ENCODE data around the gene HOXA13.

The HOXA13 gene

DNA sequence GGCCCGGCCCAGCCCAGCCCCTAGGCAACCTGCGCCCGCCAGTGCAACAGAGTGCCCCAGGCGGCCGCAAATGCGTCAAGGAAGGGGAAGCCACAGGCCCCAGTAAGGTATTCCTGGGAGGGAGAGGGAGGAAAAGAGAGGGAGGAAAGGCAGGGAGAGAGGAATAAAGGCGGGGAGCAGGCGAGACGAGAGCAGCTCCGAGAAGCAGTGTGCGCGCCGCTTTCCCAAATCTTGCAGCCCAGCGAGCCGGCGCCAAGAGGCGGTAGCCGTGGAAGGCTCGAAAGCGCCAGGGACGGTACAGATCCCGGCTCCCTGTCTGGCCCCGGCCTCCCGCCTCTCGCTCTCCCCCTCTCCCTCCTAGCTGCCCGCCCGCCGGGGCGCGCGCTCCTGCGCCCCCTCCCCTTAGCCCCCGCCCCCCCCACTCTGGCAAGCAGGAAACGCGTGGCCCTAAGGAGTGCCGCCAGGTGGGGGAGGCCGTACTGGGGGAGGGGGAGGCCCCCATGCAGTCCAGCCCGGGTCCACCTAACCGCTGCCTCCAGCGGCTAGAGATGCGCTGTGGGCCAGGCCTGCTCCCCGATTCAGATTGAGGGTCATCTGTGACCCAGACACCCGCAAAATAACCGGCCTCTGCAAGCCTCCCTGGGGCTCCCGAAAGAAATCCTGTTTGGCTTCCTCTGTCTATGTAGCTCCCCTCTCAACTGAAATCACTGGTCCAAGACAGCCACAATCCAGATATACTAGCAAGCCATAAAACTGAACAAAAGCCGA, 30.0 kb downstream of the HOXA13 start:
- peak; percentile 87 for DNase-seq

DNA sequence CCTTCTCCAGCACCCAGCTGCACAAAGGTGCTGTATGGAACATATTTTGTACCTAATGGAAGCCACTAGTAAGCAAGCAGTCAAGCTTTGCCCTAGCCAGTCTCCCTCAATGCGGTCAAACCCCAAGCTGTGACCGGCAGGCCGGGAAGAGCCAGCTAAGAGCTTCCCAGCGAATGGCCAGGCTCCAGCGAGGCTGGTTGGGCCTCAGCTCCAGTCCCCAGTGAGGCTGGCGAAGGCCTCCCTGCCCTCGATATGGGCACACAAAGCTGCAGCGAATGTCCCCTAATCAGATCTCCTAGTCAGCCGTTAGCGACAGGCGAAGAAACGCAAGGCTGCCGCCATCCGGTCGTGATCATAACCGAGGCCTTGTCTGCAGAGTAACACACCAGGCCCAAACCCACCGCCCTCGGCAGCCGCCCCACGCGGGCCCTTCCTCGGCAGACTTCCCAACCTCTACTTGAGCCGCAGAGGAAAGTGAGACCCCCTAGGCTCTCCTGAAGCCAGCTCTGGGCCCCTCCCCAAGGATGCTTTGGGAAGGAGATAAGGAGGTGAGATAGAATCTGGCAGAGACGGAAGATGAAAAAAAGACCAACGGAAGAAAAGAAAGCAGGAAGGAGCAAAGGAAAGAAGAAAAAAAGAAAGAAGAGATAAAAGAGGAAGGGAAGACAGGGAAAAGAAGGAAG, 31.5 kb downstream of the HOXA13 start:
- DNase-seq = peak; percentile 72

DNA sequence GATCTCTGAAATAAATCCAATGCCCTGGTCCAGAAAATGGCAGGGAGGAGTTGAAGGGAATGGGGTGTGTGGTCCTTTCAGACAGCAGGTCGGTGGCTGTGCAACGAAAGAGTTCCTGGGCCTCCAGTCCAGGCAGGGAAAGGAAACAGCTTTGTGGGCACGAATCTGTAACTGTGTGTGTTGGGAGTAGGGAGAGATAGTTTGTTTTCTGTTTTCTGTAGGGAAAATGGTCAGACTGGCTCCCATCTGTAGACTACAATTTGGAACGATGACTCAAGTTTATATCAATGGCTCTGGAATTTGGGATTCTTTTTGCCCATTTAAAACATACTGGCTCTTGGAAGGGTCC, 32.0 kb downstream of the HOXA13 start:
- DNase-seq = no peak

DNA sequence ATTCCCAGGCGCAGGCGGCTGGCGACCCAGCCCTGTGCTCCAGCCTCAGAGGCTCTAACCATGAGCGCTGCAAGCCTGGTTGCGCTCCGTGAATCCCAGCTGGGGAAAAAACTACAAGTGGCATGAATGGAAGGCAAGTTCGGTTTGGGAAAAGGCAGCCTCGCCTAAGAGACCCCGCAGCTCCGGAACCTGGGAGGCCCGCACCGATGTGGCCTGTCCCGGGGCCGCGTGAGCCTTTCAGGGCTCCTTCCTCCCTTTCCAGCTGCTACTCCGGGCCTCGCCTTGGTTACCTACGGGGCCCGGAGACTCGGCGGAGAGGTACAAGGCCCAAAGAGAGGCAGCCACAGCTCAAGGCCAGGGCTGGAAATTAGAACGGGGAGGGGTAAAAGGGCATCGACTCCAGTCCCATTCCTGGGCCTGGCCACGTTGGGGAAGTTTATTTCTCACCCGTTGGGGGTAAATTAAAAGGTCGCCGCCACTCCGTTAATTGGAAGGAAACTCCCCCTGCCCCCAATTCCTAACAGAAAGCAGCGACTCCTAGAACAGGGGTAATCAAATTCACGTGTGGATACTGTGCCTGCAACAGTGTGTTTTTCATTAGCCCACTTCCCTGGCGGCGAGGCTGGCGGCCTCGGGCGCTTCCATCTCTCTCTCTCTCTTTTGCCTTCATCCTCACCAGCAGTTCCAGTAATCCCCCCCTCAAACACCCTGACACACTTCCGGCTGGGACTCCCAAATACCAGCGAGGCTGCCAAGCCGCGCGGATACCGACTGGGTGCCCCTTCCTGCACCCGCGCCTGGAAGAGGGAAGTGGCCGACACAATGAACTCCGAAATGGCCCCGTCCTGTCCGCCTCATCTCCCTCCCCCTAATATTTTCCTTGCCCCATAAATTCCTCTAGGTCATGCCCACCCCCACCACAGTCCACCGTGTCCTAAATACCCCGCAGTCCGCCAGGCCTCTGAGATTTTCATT, 33.1 kb downstream of the HOXA13 start:
- peak; percentile 76 for DNase-seq

DNA sequence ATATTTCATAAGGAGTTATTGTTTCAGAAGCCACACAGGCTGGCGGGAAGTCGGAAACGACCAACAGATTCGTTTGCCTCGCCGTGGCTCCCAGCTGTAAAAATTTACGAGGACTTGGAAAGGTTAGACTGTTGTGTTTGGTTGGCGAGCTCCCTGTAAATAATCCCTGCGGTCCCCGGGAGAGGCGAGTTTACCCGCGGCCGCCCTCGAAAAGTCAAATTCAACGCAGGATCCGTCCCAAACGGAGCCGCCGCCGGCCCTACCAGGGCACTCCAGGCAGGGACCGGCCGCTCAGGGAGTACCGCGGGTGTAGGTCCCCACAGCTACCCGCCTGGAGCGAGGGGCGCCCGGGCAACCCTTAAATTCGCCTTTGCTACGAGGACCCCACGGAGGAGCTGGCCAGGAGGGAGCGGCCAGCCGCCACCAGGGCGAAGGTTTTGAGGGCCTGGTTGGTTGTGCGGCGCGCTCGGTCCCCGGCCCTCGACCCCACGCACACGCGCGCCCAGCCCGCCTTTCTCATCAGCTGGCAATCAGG, 33.8 kb downstream of the HOXA13 start:
- no peak for DNase-seq

DNA sequence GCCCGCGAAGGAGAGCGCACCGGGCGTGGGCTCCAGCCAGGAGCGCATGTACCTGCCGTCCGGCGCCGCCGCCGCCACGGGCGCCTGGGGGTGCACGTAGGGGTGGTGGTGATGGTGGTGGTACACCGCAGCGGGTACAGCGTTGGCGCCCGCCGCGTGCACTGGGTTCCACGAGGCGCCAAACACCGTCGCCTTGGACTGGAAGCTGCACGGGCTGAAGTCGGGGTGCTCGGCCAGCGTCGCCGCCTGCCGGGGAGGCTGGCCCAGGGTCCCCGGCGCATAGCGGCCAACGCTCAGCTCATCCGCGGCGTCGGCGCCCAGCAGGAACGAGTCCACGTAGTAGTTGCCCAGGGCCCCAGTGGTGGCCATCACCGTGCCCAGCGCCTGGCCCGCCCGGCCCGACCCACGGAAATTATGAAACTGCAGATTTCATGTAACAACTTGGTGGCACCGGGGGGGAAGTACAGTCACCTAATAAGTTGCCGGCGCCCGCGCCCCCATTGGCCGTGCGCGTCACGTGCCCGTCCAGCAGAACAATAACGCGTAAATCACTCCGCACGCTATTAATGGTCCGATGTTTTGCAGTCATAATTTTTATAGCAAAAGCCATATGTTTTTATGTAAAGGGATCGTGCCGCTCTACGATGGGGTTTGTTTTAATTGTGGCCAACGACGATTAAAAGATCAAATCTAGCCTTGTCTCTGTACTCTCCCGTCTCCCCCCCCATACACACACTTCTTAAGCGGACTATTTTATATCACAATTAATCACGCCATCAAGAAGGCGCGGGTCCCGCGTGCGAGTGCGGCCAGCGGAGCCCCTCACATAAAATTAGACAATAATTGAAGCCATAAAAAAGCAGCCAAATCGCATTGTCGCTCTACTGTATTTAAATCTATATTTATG, 34.5 kb downstream of the HOXA13 start, which contains the start of gene HOXA9:
TSS of gene HOXA9 (minus strand) at position 449 of the 907 bp plus-strand sequence. CDS start at position 369, 80 bp downstream.
- peak; percentile 92 for DNase-seq

DNA sequence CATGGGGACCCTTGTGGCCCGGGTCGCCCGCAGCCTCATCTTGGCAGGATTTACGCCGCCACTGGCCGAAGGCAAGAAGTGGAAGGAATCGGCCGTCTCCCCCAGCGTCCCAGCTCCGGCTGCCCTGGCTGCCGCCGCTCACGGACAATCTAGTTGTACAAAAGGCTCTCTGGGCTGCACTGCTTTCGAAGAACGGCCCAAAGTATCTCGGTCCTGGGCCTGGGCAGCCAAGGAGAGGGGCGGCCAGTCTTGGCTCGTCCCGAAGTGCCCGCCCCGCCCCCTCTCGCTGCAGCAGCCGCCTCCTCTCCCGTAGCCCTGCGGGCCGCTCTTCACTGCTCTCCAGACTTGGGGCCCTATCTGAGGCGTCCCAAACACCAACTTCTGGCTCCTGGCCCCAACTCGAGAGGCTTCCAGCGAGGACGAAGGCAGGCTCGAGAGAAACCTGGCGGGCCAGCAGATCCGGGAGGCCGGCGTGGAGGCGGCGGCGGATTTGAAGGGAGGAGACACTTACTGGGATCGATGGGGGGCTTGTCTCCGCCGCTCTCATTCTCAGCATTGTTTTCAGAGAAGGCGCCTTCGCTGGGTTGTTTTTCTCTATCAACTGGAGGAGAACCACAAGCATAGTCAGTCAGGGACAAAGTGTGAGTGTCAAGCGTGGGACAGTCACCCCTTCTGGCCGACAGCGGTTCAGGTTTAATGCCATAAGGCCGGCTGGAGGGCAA, 35.4 kb downstream of the HOXA13 start:
- DNase-seq = peak; percentile 38

DNA sequence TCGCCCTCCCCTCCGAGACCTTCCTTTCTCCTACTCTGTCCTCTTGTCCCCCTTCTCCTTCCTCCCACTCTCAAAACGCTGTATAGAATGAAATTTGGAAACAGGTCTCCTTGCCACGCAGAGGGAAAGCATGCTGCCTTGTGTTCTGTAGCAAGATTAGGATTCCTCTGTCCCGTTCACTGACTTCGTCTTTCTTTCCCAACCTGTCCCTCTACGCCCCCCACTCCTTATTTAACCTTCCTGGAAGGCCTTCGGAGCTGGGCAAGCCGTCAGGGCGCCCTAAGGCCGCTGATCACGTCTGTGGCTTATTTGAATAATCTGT, 35.9 kb downstream of the HOXA13 start:
- no peak for DNase-seq

DNA sequence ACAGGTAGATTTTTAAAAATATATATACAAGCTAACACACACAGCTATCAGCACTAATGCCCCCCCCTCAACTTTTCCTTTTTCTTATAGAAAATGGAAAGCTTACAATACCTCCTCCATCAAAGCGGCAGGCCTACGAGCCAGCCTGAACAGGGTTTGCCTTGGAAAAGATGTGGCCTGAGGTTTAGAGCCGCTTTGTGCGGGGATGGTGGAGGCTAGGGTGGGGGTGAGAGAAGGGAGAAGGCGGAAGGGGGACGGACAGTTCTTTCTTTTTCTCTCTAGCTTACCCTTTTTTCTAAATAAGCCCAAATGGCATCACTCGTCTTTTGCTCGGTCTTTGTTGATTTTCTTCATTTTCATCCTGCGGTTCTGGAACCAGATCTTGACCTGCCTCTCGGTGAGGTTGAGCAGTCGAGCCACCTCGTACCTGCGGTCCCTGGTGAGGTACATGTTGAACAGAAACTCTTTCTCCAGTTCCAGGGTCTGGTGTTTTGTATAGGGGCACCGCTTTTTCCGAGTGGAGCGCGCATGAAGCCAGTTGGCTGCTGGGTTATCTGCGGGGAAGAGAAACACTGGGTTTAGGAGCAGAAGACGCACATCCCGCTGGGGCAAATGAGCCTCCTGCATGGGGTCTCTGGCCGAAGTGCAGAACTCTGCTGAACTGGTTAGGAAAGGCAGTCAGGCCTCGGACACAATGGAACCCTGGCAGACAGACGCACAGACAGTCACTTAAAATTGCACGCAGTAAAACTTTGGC, 36.4 kb downstream of the HOXA13 start:
- DNase-seq = peak; percentile 48

DNA sequence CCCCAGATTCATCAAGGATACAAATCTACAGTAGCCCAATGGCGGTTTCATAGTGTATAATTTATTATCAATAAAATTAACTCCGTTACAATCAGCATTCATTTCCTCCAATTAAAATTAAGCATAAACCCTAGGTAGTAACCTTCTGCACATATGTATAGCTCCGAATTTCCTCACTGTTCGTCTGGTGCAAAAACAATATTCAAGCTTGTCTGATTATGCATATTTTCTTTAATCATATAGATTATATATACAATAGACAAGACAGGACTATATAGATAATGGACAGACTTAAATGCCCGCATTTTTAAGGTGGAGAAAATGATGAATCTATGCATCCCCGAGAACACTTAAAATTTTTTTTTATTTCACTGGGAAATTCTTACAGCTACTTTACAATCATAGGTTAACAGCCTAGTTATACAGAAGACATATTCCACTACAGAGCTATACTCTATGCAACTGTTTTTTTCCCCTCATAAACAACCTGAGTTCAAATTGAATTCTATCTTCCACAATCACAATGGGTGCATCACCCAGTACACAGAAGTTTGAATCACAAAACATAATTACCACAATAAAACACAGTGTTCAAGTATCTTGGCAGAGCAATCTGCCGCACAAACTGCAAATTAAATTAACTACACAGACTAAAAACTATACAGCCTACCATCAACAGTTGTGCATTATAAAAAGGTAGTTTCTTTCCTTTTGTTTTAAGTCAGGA, 37.2 kb downstream of the HOXA13 start:
- DNase-seq = peak; percentile 59

DNA sequence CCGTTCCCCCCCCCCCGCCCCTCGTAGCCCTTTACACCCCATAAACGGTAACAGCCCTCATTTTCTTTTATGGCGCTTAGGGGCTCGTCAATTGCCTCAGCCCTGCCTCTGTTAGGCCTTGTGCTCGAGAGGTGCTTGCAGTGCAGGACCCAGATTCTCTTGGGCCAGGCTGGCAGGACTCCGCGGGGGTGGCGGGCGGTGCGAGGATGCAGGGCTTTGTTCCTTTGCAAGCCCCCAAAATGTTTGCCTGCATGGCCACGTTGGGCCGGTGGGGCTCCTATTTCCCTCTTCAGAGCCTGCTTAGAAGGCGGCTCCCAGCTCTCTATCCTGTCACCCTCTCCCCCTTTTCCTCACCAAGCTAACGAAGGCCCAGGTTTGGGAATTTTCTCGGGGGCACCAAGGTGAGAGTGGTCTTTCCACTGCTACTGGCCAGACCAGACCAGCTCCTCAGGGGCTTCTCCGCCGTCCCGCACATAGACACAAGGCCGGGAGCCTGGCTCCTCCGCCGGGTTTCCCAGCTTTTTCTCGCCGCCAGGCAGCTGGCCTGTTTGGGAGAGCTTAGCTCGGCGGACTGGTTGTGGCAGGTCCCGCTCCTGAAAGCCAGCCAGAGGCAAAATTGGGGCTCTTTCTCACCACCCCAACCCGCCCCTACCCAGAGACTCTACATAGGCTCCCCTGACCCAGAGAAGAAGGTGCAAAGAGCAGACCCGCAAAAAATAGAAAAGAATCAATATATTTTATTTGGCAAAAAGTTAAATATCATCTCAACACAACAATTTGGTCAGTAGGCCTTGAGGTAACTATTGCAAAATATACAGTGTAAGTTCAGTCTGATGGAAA, 38.0 kb downstream of the HOXA13 start:
- peak; percentile 59 for DNase-seq

DNA sequence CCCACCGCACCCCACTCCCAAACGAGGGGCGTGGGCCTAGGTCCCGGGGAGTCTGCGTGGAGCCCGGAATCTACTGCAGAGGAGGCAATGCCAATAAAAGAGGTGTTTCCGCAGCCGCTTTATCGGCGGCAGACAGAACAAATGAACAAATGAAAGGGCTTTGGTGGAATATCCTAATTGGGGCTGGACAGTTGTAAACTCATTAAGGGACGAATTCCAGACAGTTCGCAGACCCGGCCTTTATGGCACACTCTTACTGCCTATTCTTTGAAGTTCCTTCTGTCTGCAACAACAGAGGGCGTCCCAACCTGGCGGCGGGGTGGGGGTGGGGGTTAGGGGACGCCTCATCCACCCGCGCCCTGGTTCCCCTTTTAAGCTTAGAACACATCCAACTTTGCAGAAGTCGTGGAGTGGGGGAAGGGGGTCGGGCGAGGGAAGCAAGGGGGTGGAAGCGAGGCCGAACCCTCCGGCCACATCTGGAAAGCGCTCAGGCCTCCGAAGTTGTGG, 38.6 kb downstream of the HOXA13 start:
- DNase-seq = peak; percentile 64

DNA sequence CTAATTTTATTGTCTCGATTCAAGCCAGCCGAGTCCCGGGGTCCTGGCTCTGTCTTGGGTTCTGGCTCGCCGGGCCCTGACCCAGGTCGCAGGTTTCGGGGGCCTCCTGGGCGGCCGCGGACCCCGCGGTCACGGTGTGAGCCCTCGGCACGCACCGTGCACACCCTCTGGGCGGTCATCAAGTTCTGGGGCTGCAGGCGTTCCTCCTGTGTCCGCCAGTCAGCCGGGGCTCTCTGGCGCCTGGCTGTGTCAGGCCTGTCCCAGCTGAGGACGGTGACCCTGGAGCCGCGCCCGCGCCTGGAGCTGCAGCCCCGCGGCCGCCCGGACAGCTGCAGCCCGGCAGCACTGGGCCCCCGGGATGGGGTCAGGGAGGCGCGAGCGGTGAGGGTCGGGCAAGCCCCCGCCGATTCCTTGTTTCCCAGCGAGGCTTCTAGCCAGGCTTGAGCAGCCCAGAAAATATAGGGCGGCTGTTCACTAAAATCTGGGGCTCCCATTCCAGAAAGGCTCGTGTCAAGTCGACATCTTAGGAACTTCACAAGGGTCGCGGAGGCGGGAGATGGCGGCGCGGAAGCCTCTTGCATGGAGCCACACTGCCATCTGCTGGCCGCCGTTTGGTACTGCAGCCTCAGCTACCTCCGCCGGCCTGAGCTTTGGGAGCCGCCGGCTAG, 39.2 kb downstream of the HOXA13 start:
- DNase-seq = peak; percentile 90

DNA sequence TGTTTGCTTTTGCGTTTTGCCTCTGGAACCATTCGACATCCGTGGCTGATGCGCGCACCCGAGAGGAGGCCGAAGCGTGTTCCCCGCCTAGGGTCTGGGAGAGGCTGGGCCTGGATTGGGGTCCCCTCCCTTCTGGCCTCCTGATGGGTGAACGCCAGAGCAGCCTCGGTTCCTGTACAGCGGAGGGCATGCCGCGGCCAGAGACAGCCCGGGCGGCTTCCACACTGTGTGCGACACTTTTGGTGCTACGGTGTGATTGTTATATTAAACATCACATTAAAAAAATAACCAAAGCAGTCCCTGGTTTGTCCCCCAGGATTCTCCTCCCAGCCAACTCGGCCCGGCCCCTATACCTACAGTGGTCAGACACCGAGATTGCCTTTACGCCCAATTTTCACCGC, 39.7 kb downstream of the HOXA13 start:
- no peak for DNase-seq

DNA sequence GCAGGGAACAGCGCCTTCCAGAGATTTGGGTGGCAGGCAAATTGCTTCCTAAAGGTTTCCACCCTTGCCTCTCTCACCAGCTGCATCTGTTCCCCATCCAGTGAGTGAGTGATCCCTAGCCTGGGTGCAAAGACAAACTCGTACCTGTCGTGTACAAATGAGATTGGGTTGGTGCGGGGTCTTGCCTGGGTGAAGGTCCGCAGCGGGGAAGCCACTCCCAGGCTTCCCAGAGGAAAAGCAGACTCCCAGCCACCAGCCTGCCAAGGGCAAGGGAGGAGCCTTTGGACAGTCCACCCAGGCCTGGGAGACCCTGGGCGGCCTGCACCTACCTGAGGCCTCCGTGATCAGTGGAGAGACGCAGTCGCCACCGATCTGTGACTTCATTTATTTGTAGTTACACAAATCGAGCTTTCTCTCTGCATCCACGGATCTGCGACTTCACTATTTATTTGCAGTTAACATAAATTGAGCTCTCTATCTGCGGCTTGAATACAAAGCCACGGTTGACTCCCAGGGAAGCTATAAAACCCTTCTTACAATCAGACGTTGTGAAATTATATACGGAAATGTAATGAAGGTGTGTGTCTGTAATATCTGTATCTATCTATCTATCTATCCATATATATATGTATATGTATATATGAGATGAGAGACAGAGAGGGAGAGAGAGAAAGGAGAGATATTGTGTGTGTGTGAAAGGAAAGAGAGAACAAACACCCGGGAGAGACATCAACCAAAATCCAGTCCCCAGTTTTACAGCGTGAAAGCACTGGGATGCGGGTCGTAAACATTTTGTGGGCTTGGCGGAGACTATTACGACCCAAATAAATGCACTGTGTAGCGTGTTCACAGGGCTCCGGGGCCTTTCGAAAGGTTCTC, 40.4 kb downstream of the HOXA13 start:
- peak; percentile 51 for DNase-seq

DNA sequence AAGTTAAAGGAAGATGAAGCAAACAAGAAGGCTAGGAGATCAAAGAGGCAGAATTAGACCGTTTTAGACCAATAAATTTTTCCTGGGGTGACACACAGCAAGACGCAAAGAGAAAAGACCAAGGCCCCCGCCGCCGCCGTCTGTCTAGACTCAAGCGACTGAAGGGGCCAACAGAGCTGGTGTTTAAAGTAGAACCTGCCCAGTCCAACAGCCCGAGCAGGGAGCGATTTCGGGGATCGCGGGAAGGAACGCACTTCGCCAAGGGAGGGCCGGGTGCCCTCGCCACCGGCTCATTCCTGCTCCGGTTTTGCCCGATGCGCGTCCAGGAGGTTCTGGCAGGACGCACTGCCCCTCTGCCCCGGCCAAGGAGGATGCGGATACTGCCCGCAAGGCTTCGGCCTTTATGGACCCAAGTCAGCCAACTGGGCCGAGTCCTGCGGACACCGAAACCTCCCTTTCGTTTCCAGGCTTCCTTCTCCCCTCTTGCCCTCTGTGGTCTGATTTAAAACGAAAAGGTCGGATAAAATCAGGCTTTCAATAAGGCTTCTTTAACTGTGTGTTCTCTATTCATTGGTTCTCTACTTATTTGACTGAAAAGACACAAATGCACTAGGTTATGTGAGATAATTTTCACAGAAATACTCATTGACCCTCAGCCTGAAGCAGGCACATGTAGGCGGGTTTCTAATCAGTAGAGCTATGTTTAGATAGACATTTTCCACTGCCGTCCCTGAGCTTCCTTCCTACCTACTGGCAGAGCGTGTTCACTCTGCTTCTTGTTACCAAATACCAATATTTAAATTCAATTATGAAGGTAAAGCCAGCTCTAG, 41.2 kb downstream of the HOXA13 start:
- peak; percentile 24 for DNase-seq

Measured in NCI-H510A treated with DMSO at 0.1 percent for 48 hours (cell line).